Measurements from ENCODE around the gene ZIM2. TPM values are rescaled to one million over a fixed set of nuclear protein-coding genes. Genes with fewer than 3 reads are reported as not detected.

ZIM2 gene
- total RNA-seq, 1 experiment from 2014 or later, result not detected

- Histone ChIP-seq H3K79me2 (ENCODE audit: low read depth) (no peaks in the 10 kb centered on the region), H3K9me3 (ENCODE audit: insufficient read depth, low read depth) (no peaks in the 10 kb centered on the region), H3K27ac (no peak overlapping the region), H3F3A (ENCODE audit: insufficient read depth, low read depth) (no peaks in the 10 kb centered on the region), H2AFZ (no peak overlapping the region), H3K4me3 (no peak overlapping the region), H3K9me2 (ENCODE audit: insufficient read depth) (no peaks in the 10 kb centered on the region; the same call in 1 of the 2 replicates), H3K4me1 (replicated peaks; ENCODE audit: insufficient read depth) (no peaks in the 10 kb centered on the region), H3K36me3 (ENCODE audit: low read depth) (no peaks in the 10 kb centered on the region), H3K27me3 (ENCODE audit: insufficient read depth, low read depth) (peaks cover 19% of the 10 kb centered on the region; the same call in 1 of the 2 replicates), H3K4me2 (no peak overlapping the region), H4K20me1 (ENCODE audit: insufficient read depth) (no peaks in the 10 kb centered on the region)
- ChIA-PET CTCF (no interaction called here), POLR2A (ENCODE audit: unreplicated experiment) (no interaction called here)
- no peak for TF ChIP-seq CTCF (conservative IDR thresholded peaks at IDR 0.05)
- TF ChIP-seq EZH2 (IDR thresholded peaks at IDR 0.05; ENCODE audit: low read depth), result no peak
- BruUV-seq (replicated peaks), result no TSS peak
- DNase-seq, result no peak
- intact Hi-C loops (cut with micrococcal nuclease; ENCODE audit: unreplicated experiment), result no loop called here
These were observed 31.7 kb downstream of the ZIM2 start for GRCh38 chr19:56808717-56809392.

DNA sequence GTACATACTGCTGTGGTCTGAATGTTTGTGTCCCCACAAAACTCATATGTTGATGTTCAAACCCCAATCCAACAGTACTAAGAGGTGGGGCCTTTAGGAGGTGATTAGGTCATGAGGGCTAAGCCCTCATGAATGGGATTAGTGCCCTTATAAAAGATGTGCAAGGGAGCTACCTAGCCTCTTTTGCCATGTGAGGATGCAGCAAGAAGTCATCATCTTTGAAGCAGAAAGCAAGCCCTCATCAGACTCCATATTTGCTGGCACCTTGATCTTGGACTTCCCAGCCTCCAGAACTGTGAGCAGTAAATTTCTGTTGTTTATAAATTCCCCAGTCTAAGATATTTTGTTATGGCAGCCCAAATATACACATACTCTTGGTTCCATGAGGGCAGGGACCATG is 33.9 kb downstream of the ZIM2 start:
- CTCF ChIA-PET, result no interaction called here
- no peaks in the 10 kb centered on the region for H3F3A ChIP-seq (ENCODE audit: insufficient read depth, low read depth)
- no peak overlapping the region for H3K27ac ChIP-seq
- H3K27me3 ChIP-seq (ENCODE audit: insufficient read depth, low read depth), result 0 out of 2 replicates have a peak, but pooled peaks cover 7% of the 10 kb centered on the region
- no peaks in the 10 kb centered on the region for H4K20me1 ChIP-seq (ENCODE audit: insufficient read depth)
- no peak overlapping the region for H3K4me2 ChIP-seq
- H3K79me2 ChIP-seq (ENCODE audit: low read depth), result no peaks in the 10 kb centered on the region
- H2AFZ ChIP-seq, result no peak overlapping the region
- no peaks in the 10 kb centered on the region for H3K36me3 ChIP-seq (ENCODE audit: low read depth)
- TF ChIP-seq CTCF (conservative IDR thresholded peaks at IDR 0.05) (no peak), EZH2 (IDR thresholded peaks at IDR 0.05; ENCODE audit: low read depth) (no peak)
- H3K4me1 ChIP-seq (replicated peaks; ENCODE audit: insufficient read depth), result no peaks in the 10 kb centered on the region
- no peak overlapping the region for H3K4me3 ChIP-seq
- H3K9me2 ChIP-seq (ENCODE audit: insufficient read depth), result no peaks in the 10 kb centered on the region; the same call in 1 of the 2 replicates
- BruUV-seq (replicated peaks), result no TSS peak
- intact Hi-C loops (cut with micrococcal nuclease; ENCODE audit: unreplicated experiment), result no loop called here
- POLR2A ChIA-PET (ENCODE audit: unreplicated experiment), result no interaction called here
- no peaks in the 10 kb centered on the region for H3K9me3 ChIP-seq (ENCODE audit: insufficient read depth, low read depth)
- DNase-seq, result no peak

GRCh38 chr19:56778351-56778750 is 62.2 kb downstream of the ZIM2 start:
- no peak for DNase-seq
- no peaks in the 10 kb centered on the region for H3K27me3 ChIP-seq (ENCODE audit: insufficient read depth, low read depth)
- H2AFZ ChIP-seq, result no peak overlapping the region
- TF ChIP-seq CTCF (conservative IDR thresholded peaks at IDR 0.05) (no peak), EZH2 (IDR thresholded peaks at IDR 0.05; ENCODE audit: low read depth) (no peak)
- no peaks in the 10 kb centered on the region for H3K9me2 ChIP-seq (ENCODE audit: insufficient read depth)
- H4K20me1 ChIP-seq (ENCODE audit: insufficient read depth), result no peaks in the 10 kb centered on the region
- intact Hi-C loops (cut with micrococcal nuclease; ENCODE audit: unreplicated experiment), result no loop called here
- no peak overlapping the region for H3K27ac ChIP-seq
- H3K9me3 ChIP-seq (ENCODE audit: insufficient read depth, low read depth), result no peaks in the 10 kb centered on the region
- H3K79me2 ChIP-seq (ENCODE audit: low read depth), result no peaks in the 10 kb centered on the region
- no peaks in the 10 kb centered on the region for H3F3A ChIP-seq (ENCODE audit: insufficient read depth, low read depth)
- no peak overlapping the region for H3K4me2 ChIP-seq
- no peaks in the 10 kb centered on the region for H3K4me1 ChIP-seq (replicated peaks; ENCODE audit: insufficient read depth)
- BruUV-seq (replicated peaks), result no TSS peak
- no peaks in the 10 kb centered on the region for H3K36me3 ChIP-seq (ENCODE audit: low read depth)
- ChIA-PET CTCF (no interaction called here), POLR2A (ENCODE audit: unreplicated experiment) (no interaction called here)
- no peak overlapping the region for H3K4me3 ChIP-seq

All from PC-9 (cell line).